ENCODE data around the gene CD40. TPM values are rescaled to one million over a fixed set of nuclear protein-coding genes. Genes with fewer than 3 reads are reported as not detected.

Gene CD40
- total and polyA plus RNA-seq, 10 of the 15 experiments (the other 5 are each of a cell fraction or from before 2014, with no cell fraction given) = 40.8 to 193 (median 89.5) TPM

GRCh38 chr20:46157076-46157592, 39.0 kb downstream of the CD40 start (continued):
- TF ChIP-seq, protein P1, sequence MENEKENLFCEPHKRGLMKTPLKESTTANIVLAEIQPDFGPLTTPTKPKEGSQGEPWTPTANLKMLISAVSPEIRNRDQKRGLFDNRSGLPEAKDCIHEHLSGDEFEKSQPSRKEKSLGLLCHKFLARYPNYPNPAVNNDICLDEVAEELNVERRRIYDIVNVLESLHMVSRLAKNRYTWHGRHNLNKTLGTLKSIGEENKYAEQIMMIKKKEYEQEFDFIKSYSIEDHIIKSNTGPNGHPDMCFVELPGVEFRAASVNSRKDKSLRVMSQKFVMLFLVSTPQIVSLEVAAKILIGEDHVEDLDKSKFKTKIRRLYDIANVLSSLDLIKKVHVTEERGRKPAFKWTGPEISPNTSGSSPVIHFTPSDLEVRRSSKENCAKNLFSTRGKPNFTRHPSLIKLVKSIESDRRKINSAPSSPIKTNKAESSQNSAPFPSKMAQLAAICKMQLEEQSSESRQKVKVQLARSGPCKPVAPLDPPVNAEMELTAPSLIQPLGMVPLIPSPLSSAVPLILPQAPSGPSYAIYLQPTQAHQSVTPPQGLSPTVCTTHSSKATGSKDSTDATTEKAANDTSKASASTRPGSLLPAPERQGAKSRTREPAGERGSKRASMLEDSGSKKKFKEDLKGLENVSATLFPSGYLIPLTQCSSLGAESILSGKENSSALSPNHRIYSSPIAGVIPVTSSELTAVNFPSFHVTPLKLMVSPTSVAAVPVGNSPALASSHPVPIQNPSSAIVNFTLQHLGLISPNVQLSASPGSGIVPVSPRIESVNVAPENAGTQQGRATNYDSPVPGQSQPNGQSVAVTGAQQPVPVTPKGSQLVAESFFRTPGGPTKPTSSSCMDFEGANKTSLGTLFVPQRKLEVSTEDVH (IDR thresholded peaks at IDR 0.05; ENCODE audit: low read depth, partially characterized antibody) = no peak
- TF ChIP-seq SREBF2 (IDR thresholded peaks at IDR 0.05; ENCODE audit: low read length) (no peak), RUNX3 (IDR thresholded peaks at IDR 0.05; ENCODE audit: low read length) (no peak), RAD51 (IDR thresholded peaks at IDR 0.05) (no peak), ZNF622 (IDR thresholded peaks at IDR 0.05) (no peak), NFYA (IDR thresholded peaks at IDR 0.05; ENCODE audit: borderline replicate concordance, low read depth, low read length) (no peak), EP300 (IDR thresholded peaks at IDR 0.05; ENCODE audit: borderline replicate concordance in 1 of 2, control insufficient read depth in 1 of 2, low read depth in 2 of 2, low read length in 2 of 2) (no peak)

- BruUV-seq (replicated peaks) = no TSS peak
- ChIA-PET CTCF (interaction anchor here (0.9 to 1.8 kb wide), 3 partner anchors 18 to 63 kb away, joined by 3 to 6 read pairs (median 3); no protein-coding TSS in a partner anchor), RAD21 (ENCODE audit: unreplicated experiment) (no interaction called here), SMC1A (ENCODE audit: uncharacterized antibody, unreplicated experiment) (interaction anchor here (1.0 kb wide), 1 partner anchor 16 kb away, joined by 3 read pairs; no protein-coding TSS in a partner anchor), POLR2A (interaction anchor here (0.8 kb wide), 1 partner anchor 38 kb away, joined by 4 read pairs; no protein-coding TSS in a partner anchor)
- Histone ChIP-seq H3K9me3 (replicated peaks; ENCODE audit: control insufficient read depth, insufficient read depth, low read length) (no peaks in the 10 kb centered on the region), H2AFZ (ENCODE audit: control insufficient read depth, low read depth, low read length) (no peak overlapping the region), H3K27me3 (replicated peaks in 1 of 2; ENCODE audit: control insufficient read depth in 2 of 2, insufficient read depth in 2 of 2, low read length in 1 of 2) (peaks cover 0 to 1% of the 10 kb centered on the region in 2 experiments; a peak in 3 of 4 replicates), H3K4me2 (ENCODE audit: control insufficient read depth, insufficient read depth) (no peak overlapping the region), H3K36me3 (ENCODE audit: control insufficient read depth in 2 of 2, insufficient read depth in 2 of 2, low read length in 1 of 2) (no peaks in the 10 kb centered on the region), H3K79me2 (ENCODE audit: control insufficient read depth, insufficient read depth, low read length) (no peaks in the 10 kb centered on the region), H3K4me3 (no peak overlapping the region), H3K9ac (ENCODE audit: control insufficient read depth, insufficient read depth, low read length) (no peak overlapping the region), H3K4me1 (ENCODE audit: control insufficient read depth, insufficient read depth, low read length) (no peaks in the 10 kb centered on the region), H3K27ac (ENCODE audit: control insufficient read depth, insufficient read depth) (no peak overlapping the region), H4K20me1 (ENCODE audit: control insufficient read depth, insufficient read depth) (no peaks in the 10 kb centered on the region)
- intact Hi-C loops (cut with micrococcal nuclease; ENCODE audit: unreplicated experiment) = no loop called here
- 20% methylated on average over 6 of the region's 7 CpGs for WGBS (ENCODE audit: insufficient coverage, insufficient replicate concordance, low lambda C conversion rate, missing lambda C conversion rate)
- TF ChIP-seq RAD51 (IDR thresholded peaks at IDR 0.05) (no peak), EZH2 (IDR thresholded peaks at IDR 0.05; ENCODE audit: borderline replicate concordance, control insufficient read depth, low read depth, low read length) (no peak)
- FAIRE-seq (no peak), DNase-seq (ENCODE audit: low read depth, low spot score) (no peak), ATAC-seq (no peak)
- in situ Hi-C loops (cut with MboI) = no loop called here
Measured at GRCh38 chr20:46157625-46158024, 39.5 kb downstream of the CD40 start.

All from GM12878 (cell line).